ENCODE results near the gene DYSF.
A peak's percentile ranks its signal among the peaks of the same experiment; 100 is the strongest.

The DYSF gene

GRCh38 chr2:71503837-71504236, 50.5 kb downstream of the DYSF start:
- no peak for DNase-seq

- no peak for DNase-seq
Observed at GRCh38 chr2:71504611-71505010, 51.2 kb downstream of the DYSF start.

GRCh38 chr2:71505086-71505769, 51.9 kb downstream of the DYSF start:
- no peak for DNase-seq

GRCh38 chr2:71505770-71506140, 52.4 kb downstream of the DYSF start:
- no peak for DNase-seq

GRCh38 chr2:71506222-71507153, 53.1 kb downstream of the DYSF start:
- DNase-seq = no peak

DNA sequence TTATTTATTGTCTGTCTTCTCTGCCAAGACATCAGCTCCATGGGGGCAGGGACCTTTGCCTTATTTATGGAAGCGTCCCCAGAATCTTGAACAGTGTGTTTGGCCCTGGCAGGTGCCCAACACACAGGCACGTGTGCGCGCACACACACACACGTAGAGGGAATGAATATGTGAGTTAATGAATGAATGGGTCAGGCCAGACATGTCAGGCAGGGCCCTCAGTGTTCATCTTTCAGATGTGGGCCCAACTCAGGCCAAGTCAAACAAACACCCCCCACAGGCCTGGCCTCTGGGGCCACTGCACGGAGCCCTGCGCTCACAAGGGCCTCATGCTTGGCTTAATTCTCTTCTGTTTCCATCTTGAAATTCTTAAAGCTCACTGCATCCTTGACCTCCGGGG, 54.1 kb downstream of the DYSF start:
- no peak for DNase-seq

DNA sequence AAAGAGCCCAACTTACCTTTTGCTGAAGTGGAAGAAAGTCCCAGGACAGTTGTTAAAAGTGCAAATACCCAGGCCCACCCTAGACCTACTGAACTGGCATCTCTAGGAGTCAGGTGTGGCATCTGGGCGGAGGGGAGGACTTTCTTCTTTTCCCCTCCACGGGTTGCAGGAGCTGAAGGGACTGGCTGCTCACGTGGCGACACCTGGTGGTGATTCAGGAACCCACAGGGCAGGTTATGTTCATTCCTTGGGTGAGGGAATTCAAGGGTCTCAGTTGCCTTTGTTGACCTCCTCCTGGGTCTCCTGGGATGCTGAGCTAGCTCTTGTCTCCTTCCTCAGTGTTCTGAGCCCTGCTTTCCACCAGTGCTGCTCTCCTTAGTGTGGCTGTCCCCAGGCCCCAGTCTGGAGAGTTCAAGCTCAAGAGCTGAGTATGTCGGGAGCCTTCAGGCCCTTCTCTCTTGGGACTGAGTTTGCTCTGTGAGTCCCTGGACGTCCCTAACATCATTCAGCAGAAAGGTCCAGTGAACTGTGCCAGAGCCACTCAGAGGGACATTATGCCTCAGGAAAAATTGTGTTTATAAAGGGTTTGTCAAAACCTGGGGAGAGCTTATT, 56.9 kb downstream of the DYSF start:
- peak; percentile 59 for DNase-seq

DNA sequence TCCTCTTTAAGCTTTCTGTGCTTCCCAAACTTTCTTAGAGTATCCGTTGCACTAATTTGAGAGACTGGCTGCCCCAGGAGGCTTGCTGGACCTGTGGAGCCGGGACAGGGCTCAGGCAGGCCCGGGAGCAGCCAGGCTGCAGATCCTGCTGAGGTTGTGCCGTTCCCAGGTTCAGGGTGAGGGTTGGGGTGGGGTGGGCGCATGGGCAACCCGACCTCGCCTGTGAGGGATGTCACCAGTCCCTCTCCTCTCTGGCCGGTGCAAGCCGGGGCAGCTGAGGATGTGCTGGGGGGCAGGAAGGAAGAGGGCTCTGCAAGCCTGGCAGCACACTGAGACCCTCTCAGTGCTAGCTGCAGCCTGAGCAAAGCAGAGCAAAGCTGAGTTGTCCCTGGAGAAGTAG, 57.6 kb downstream of the DYSF start:
- no peak for DNase-seq

- DNase-seq = no peak
Observed at GRCh38 chr2:71511776-71512175, 58.4 kb downstream of the DYSF start.

GRCh38 chr2:71512386-71512785, 59.0 kb downstream of the DYSF start:
- DNase-seq = no peak

DNA sequence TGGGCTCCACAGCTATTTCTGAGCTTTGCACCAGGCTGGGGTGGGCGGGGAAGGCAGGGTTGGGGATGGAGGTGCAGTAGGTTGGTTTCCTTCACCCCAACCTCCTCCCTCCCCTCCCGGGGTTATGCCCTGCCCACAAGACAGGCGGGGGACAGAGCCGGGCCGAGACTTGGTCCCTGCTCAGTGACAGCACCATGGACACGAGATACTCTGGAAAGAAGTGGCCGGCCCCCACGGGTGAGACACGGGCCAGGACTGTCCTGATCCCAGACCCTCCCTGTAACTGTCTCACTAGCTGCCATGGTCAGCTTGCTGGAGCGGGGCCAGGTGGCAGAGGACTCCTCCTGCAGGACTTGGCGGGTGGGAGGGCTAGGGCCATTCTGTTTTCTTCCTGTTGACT, 59.7 kb downstream of the DYSF start:
- no peak for DNase-seq

- no peak for DNase-seq
Observed at GRCh38 chr2:71513721-71514120, 60.4 kb downstream of the DYSF start.

DNA sequence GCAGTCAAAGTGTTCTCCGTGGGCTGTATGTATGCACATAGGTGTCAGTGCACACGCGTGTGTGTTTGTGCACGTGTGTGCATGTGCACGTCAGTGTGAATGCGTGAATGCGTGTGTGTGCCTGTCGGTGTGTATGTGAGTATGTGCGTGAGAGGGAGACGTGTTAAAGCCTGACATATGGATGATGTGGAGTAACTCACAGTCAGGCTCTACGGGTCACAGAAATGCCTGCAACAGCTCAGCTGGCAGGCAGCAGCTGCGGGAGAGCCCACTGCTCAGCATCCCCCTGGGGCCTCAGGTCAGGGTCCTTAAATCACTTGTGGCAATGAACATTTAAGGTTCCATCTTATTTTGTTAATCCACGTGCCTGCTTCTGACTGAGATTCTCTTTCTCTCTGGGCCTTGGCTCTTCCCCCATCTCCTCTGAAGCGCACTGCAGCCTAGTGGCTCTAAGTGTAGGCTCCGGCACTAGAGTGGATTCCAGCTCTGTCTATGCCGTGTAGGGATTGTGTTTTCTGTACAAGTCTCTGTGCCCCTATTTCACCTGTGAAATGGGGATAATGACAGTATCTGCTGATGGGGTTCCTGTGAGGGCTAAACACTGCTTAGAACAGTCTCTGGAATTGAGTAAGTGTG, 63.0 kb downstream of the DYSF start:
- DNase-seq = no peak

- DNase-seq = no peak
Observed at GRCh38 chr2:71517851-71518250, 64.5 kb downstream of the DYSF start.

- DNase-seq = no peak
Observed at GRCh38 chr2:71521436-71521950, 68.1 kb downstream of the DYSF start.

DNA sequence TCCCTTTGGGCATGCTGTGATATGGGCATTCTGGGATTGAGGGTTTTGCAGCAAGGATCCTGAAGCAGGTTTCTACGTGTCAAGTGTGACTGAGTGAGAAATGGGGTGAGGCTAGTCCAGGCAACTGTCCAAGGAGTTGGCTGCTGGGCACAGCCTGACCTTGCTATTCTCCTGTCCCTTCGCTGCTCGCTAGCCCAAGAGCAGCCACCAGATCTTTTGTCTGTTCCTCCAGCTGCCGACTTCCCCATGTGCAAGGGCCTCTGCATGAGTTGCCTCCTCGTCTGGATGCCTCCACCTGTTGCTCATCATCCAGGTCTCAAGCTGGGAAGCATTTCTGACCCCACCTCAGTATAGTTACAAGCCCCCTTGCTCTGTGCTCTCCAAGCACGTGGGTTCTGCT, 71.1 kb downstream of the DYSF start:
- no peak for DNase-seq

GRCh38 chr2:71526141-71526540, 72.8 kb downstream of the DYSF start:
- no peak for DNase-seq

GRCh38 chr2:71526975-71527374, 73.6 kb downstream of the DYSF start:
- no peak for DNase-seq

GRCh38 chr2:71528131-71528591, 74.8 kb downstream of the DYSF start:
- DNase-seq = no peak

DNA sequence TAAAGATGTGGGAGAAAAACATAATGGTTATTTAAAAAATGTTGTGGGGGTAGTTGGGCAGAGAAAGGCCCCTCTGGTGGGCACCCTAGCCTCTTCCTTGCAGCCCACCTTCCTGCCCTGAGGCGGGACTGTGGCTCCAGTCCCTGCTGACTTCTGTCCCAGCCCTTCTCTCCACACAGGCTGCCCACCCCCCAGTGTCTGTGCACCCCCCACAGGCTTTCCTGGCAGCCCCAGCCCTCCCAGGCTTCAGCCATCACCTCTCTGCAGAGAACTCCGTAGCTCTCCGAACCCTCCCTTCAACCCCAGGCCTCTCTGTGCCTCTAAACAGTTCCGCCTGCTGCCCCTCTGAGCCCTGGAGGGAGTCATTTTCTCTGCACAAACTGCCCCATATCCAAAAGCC, 75.4 kb downstream of the DYSF start:
- DNase-seq = no peak

- DNase-seq = no peak
Observed at GRCh38 chr2:71530211-71530610, 76.8 kb downstream of the DYSF start.

GRCh38 chr2:71530641-71531332, 77.4 kb downstream of the DYSF start:
- peak; percentile 47 for DNase-seq

All from EL (cell line).